Measurements from ENCODE around the gene SEMA5B. TPM values are rescaled to one million over a fixed set of nuclear protein-coding genes. Genes with fewer than 3 reads are reported as not detected.

SEMA5B gene
- total RNA-seq, 1 experiment from 2014 or later, result 0.04 TPM

DNA sequence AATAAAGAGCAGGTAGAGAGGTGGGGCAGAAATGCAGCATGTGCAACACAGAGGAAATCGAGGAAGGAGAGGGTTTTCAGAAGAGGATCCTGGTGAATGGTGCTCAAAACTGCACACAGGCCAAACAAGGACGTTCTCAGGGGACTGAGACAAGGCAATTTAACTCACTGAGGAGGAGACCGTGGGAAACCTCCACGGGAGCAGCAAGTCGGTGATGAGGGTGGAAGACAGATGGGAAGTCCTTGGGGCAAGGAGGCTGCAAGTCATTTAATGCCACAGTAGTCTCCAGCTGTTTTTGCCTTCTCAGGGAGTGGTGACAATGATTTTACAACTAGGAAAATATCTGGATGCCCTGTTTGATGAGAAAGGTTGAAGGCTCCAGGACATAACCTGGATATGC is 27.8 kb upstream of the SEMA5B start:
- Histone ChIP-seq H3K4me3 (ENCODE audit: low read length) (no peak overlapping the region), H3K36me3 (ENCODE audit: low read depth, low read length) (no peaks in the 10 kb centered on the region), H3K4me1 (ENCODE audit: insufficient read depth, low read length) (no peaks in the 10 kb centered on the region; the same call in 1 of the 2 replicates), H4K20me1 (ENCODE audit: low read length) (no peaks in the 10 kb centered on the region), H3K9ac (ENCODE audit: low read length) (no peak overlapping the region), H3K27ac (ENCODE audit: low read length) (no peak overlapping the region), H2AFZ (ENCODE audit: low read length) (no peak overlapping the region), H3K79me2 (ENCODE audit: low read length) (no peaks in the 10 kb centered on the region), H3F3A (ENCODE audit: low read length, unreplicated experiment) (no peaks in the 10 kb centered on the region), H3K27me3 (ENCODE audit: low read length) (peaks cover 12% of the 10 kb centered on the region), H3K9me3 (ENCODE audit: low read length) (no peaks in the 10 kb centered on the region), H3K9me2 (replicated peaks; ENCODE audit: low read length) (no peaks in the 10 kb centered on the region), H3K4me2 (ENCODE audit: low read length) (no peak overlapping the region)
- DNase-seq (no peak), ATAC-seq (no peak)
- ChIA-PET POLR2A (ENCODE audit: unreplicated experiment) (no interaction called here), CTCF (no interaction called here)
- intact Hi-C loops (cut with micrococcal nuclease), result no loop called here
- TF ChIP-seq EZH2 (IDR thresholded peaks at IDR 0.05; ENCODE audit: low read length, unreplicated experiment) (no peak), EZH2phosphoT487 (IDR thresholded peaks at IDR 0.05; ENCODE audit: borderline replicate concordance, low read length) (no peak)
- TF ChIP-seq, protein P1, sequence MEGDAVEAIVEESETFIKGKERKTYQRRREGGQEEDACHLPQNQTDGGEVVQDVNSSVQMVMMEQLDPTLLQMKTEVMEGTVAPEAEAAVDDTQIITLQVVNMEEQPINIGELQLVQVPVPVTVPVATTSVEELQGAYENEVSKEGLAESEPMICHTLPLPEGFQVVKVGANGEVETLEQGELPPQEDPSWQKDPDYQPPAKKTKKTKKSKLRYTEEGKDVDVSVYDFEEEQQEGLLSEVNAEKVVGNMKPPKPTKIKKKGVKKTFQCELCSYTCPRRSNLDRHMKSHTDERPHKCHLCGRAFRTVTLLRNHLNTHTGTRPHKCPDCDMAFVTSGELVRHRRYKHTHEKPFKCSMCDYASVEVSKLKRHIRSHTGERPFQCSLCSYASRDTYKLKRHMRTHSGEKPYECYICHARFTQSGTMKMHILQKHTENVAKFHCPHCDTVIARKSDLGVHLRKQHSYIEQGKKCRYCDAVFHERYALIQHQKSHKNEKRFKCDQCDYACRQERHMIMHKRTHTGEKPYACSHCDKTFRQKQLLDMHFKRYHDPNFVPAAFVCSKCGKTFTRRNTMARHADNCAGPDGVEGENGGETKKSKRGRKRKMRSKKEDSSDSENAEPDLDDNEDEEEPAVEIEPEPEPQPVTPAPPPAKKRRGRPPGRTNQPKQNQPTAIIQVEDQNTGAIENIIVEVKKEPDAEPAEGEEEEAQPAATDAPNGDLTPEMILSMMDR (conservative IDR thresholded peaks at IDR 0.05; ENCODE audit: low read depth, low read length), result no peak
- BruUV-seq (replicated peaks), result no TSS peak

DNA sequence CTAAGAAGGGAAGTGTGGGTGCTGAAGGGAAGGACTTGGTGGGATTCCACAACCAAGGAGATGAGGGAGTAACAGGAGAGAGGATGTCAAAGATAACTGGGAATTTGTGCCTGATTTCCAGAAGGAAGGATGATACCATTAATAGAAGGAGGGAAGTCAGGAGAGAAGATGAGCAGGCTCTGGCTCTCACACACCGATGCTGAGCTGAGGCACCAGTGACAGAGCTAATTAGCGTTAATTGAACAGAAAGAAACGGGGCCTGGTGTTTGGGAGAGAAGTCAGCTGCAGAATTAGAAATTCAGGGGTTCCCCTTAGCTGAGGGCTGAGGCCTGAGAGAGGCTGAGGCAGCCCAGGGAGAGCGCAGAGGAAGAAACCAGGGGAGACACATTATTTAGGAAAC is 27.4 kb upstream of the SEMA5B start:
- Histone ChIP-seq H3K9me2 (replicated peaks; ENCODE audit: low read length) (no peaks in the 10 kb centered on the region), H3K4me3 (ENCODE audit: low read length) (no peak overlapping the region), H3K9ac (ENCODE audit: low read length) (no peak overlapping the region), H3K9me3 (ENCODE audit: low read length) (no peaks in the 10 kb centered on the region), H3K4me2 (ENCODE audit: low read length) (no peak overlapping the region), H3K4me1 (ENCODE audit: insufficient read depth, low read length) (no peaks in the 10 kb centered on the region; the same call in 1 of the 2 replicates), H3K27ac (ENCODE audit: low read length) (no peak overlapping the region), H4K20me1 (ENCODE audit: low read length) (no peaks in the 10 kb centered on the region), H3K36me3 (ENCODE audit: low read depth, low read length) (no peaks in the 10 kb centered on the region), H3F3A (ENCODE audit: low read length, unreplicated experiment) (no peaks in the 10 kb centered on the region), H3K27me3 (ENCODE audit: low read length) (peaks cover 12% of the 10 kb centered on the region), H3K79me2 (ENCODE audit: low read length) (no peaks in the 10 kb centered on the region), H2AFZ (ENCODE audit: low read length) (no peak overlapping the region)
- no peak for DNase-seq
- ChIA-PET POLR2A (ENCODE audit: unreplicated experiment) (no interaction called here), CTCF (no interaction called here)
- no TSS peak for BruUV-seq (replicated peaks)
- ATAC-seq, result no peak
- no peak for TF ChIP-seq EZH2phosphoT487 (IDR thresholded peaks at IDR 0.05; ENCODE audit: borderline replicate concordance, low read length)
- TF ChIP-seq, protein P1 (conservative IDR thresholded peaks at IDR 0.05; ENCODE audit: low read depth, low read length), result no peak
- TF ChIP-seq EZH2 (IDR thresholded peaks at IDR 0.05; ENCODE audit: low read length, unreplicated experiment), result no peak
- intact Hi-C loops (cut with micrococcal nuclease), result no loop called here

DNA sequence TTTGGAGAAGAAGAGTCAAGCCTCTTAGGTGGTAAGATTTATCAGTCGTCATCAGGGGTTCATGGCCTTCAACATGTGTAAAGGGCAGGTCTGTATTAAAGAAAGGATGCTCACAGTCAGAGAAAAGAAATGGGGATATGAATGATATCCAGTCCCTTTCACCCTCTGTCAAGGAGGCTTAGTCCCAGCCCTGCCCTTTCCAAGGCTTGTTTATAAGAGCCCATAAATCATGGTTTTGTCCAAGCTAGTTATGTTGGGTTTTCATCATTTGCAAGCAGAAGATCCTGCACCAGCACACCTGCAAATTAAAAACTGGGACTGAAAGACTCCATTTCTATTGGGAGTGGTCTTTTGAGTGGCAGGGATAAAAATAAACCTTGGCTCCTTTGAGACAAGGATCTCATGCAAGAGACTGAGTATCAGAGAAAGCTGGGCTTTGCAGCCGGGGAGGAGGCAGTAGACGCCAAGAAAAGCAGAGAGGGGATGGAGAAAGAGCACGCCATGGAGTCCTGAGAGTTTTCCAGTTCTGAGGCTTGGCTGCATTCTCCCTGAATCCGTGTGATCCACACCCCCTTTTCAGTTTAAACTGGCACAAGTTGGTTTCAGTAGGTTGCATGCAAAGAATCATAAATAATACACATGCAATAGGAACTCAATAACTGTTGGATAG is 26.7 kb upstream of the SEMA5B start:
- no peaks in the 10 kb centered on the region for H3K9me2 ChIP-seq (replicated peaks; ENCODE audit: low read length)
- intact Hi-C loops (cut with micrococcal nuclease), result no loop called here
- BruUV-seq (replicated peaks), result no TSS peak
- ChIA-PET CTCF (no interaction called here), POLR2A (ENCODE audit: unreplicated experiment) (no interaction called here)
- no peaks in the 10 kb centered on the region for H3K36me3 ChIP-seq (ENCODE audit: low read depth, low read length)
- H3K9ac ChIP-seq (ENCODE audit: low read length), result no peak overlapping the region
- H4K20me1 ChIP-seq (ENCODE audit: low read length), result no peaks in the 10 kb centered on the region
- H3K9me3 ChIP-seq (ENCODE audit: low read length), result no peaks in the 10 kb centered on the region
- H3K79me2 ChIP-seq (ENCODE audit: low read length), result no peaks in the 10 kb centered on the region
- ATAC-seq (no peak), DNase-seq (no peak)
- no peak overlapping the region for H3K27ac ChIP-seq (ENCODE audit: low read length)
- H2AFZ ChIP-seq (ENCODE audit: low read length), result no peak overlapping the region
- no peak overlapping the region for H3K4me3 ChIP-seq (ENCODE audit: low read length)
- no peaks in the 10 kb centered on the region for H3F3A ChIP-seq (ENCODE audit: low read length, unreplicated experiment)
- H3K4me2 ChIP-seq (ENCODE audit: low read length), result no peak overlapping the region
- TF ChIP-seq, protein P1 (conservative IDR thresholded peaks at IDR 0.05; ENCODE audit: low read depth, low read length), result no peak
- TF ChIP-seq EZH2phosphoT487 (IDR thresholded peaks at IDR 0.05; ENCODE audit: borderline replicate concordance, low read length) (no peak), EZH2 (IDR thresholded peaks at IDR 0.05; ENCODE audit: low read length, unreplicated experiment) (no peak)
- peaks cover 12% of the 10 kb centered on the region for H3K27me3 ChIP-seq (ENCODE audit: low read length)
- no peaks in the 10 kb centered on the region; the same call in 1 of the 2 replicates for H3K4me1 ChIP-seq (ENCODE audit: insufficient read depth, low read length)

Measured in PC-3 (cell line).